GM18520 (cell line): ENCODE data around the gene RNF157.
A peak's percentile ranks its signal among the peaks of the same experiment; 100 is the strongest.
"Not testable (repeated sequence)": the region's sequence is repeated elsewhere in the genome, so short reads cannot be mapped to it uniquely, and the experiment has no call there.

ENCODE experiments used
- ATAC-seq: cut with Tn5 transposase; IDR thresholded peaks from one replicate; pipeline ENCODE4 v1.9.1; 2021; ENCODE audit not compliant: unreplicated experiment

The RNF157 gene

DNA sequence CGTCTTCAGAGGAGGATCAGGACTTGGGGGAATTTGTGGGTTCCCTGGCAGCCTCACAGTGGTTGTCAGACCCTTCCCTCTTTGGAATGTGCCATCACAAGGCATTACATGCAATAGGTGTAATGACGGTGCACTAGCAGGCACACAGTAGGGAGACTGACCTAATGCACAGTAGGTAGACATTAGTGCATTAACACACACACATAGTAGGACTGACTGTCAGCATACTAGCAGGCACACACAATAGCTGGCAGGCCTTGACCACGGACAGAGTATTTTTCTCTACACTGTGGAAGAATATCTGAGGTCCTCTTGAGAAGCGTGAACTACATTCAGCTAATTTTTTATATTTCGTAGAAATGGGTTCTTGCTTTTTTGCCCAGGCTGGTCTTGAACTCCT lies 14.0 kb upstream of the RNF157 start:
- ATAC-seq: no peak

- ATAC-seq: no peak
Observed at GRCh38 chr17:76253841-76254240, 13.5 kb upstream of the RNF157 start.

- not testable (repeated sequence) for ATAC-seq
Observed at GRCh38 chr17:76252967-76253766, 12.9 kb upstream of the RNF157 start.

GRCh38 chr17:76252040-76252954 lies 12.0 kb upstream of the RNF157 start:
- no peak for ATAC-seq

GRCh38 chr17:76251478-76252039 lies 11.3 kb upstream of the RNF157 start:
- ATAC-seq: no peak

DNA sequence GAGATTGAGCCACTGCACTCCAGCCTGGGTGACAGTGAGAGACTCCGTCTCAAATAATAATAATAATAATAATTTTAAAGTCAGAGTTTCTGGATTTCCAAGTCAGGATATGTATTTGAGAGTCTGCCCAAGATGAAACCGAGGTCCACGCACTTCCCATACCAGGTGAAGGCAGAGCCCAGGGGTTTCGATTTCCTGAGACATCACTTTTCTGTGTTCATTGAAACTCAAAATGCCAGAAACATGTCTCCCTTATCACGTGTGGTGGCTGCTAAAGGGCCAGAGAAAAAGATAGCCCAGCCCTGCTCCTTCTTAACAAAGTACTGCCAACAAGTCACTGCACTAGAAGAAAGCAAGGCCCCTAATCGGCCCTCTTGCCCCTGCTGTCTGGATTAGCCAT lies 9.8 kb upstream of the RNF157 start:
- ATAC-seq: no peak

- ATAC-seq: no peak
Observed at GRCh38 chr17:76248013-76248782, 7.9 kb upstream of the RNF157 start.

DNA sequence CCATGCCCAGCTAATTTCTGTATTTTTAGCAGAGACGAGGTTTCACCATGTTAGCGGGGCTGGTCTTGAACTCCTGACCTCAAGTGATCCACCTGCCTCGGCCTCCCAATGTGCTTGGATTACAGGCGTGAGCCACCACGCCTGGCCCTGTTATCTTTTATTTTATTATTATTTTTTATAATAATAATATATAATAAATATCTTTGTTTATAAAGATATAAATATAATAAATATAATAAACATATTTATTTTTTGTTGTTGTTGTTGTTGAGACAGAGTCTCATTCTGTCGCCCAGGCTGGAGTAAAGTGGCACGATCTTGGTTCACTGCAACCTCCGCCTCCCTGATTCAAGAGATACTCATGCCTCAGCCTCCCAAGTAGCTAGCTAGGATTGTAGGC lies 7.0 kb upstream of the RNF157 start:
- ATAC-seq: no peak

DNA sequence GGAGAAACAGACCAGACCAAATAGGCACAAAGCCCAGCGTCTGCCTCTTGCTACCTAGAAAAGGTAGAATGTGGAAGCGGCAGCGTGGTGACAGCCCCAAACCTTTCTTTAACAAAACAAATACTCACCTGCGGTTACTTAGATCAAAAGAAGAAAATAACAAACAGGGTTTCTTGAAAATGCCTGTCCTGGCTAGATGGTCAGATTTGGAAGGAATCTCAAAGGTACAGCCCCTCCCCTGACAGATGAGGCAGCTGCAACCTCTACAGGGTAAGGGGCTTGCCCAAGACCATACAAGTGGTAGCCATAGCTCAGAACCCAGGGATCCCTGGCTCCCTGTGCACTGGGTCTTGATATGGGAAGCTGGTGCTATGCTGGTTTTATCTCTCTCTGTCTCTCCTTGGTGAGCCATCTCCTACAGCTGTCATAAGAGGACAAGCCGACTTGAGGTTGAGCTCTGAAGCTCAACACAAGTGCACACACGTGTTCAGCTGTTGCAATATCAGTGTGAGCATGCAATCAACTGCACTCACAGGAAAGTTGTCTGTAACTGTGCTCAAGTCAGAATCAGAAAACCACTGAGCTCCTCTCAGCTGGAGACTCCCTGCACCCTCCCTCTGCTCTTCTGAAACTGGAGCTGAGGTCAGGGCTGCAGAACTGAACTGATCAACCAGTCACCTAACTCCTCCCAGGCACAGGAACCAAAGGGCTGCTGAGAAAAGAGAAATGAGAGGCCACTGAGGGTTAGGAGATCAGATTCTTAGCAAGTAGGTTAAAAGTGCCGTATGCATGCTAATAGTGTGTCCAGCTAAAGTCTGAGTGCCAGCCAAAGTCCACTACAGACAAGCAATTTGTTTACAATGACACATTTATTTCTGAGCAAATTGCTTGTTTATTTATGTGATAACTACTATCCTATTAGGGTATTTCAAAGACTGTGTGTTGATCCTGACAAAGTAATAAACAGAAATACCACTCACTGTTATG lies 6.1 kb upstream of the RNF157 start:
- peak; percentile 93 for ATAC-seq

- ATAC-seq: not testable (repeated sequence)
Observed at GRCh38 chr17:76244721-76245120, 4.4 kb upstream of the RNF157 start.

GRCh38 chr17:76243826-76244679 lies 3.8 kb upstream of the RNF157 start:
- ATAC-seq: no peak

DNA sequence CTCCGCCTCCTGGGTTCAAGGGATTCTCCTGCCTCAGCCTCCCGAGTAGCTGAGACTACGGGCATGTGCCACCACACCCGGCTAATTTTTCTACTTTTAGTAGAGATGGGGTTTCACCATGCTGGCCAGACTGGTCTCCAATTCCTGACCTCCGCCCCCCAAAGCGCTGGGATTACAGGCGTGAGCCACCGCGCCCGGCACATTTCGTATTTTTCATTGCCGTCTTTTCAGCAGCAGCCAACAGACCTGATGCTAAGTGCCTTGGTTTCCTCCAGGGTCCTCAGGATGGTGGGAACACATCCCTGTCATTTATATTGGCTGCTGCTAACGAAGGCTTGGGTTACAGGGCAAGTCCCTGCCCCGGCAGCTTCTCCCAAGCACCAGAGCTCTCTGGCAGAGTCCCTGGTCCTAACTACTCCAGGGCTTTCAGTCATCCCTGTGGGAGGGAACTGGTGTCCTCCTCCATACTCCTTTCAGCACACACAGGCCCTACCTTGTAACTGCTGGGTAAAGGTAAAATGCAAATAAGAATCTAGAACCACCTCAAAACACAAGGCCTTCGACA lies 1.5 kb upstream of the RNF157 start:
- ATAC-seq: no peak

GRCh38 chr17:76241204-76241538 lies 878 bp upstream of the RNF157 start:
- ATAC-seq: no peak

DNA sequence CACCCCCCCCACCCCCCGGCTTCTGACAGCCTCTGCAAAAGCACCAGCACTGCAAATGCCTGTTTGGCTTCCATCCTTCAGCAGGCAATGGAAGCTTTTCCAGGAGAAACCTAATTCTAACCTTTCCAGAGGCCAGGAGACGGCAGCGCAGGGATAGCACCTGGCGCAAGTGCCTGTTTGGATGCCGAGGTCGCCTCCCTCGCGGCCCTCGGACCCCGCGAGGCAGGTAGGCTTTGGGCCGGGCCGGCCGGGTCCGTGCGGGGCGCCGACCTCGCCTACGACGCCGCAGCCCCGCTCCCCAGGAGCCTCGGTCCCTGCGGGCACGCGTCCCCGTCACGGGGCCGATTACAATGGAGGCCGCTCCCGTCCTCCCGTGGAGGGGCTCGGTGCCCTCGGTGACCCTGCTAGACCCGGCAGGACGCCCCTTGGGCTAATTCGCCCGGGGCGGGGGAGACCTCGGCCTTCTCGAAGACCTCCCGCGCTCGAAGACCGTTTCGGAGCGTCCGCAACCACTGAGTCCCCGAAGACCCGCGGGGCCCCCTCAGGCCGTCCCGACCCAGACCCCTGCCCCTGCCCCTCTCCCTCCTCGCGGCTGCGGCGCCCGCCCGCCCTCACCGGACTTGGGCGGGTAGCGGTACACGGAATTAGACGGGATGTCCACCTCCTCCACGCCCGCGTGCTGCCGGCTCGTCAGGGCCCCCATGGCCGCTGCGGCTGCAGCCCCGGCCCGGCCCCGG lies 587 bp downstream of the RNF157 start:
- no peak for ATAC-seq

- ATAC-seq: no peak
Observed at GRCh38 chr17:76238847-76239537, 1.3 kb downstream of the RNF157 start.

DNA sequence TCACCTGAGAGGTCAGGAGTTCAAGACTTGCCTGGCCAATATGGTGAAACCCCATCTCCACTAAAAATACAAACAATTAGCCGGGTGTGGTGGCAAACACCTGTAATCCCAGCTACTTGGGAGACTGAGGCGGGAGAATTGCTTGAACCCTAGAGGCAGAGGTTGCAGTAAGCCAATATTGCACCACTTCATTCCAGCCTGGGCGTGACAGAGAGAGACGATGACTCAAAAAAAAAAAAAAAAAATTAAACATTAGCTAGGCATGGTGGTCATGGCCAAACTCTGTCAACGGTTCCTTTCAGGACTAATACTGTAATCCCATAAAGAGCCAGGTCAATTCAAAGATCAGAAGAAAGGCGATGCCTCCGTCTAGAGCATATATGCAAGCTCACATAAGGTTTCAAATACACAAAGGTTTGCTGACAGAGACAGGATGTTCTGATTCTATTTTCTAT lies 2.4 kb downstream of the RNF157 start:
- no peak for ATAC-seq

DNA sequence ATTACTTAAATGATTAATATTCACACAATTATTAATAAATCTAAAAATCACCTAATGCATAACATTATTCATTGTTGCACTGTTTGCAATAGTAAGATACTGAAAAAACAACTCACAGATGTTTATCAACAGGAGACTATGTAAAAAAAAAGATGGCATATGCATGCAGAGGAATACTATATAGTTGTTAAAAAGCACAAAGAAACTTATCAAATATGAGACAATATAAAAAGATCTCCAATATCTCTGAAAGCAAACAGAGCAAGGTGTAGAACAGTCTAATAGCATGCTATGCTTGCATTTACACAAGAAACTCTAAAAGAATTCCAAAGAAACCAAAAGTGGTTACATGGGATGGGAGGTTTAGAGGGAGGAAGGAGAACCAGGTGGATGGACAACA lies 3.7 kb downstream of the RNF157 start:
- no peak for ATAC-seq
